Measurements from ENCODE around the gene SIGLEC6.

The SIGLEC6 gene

GRCh38 chr19:51529301-51529700, 2.2 kb downstream of the SIGLEC6 start:
- Histone ChIP-seq H3K79me2 (no peaks in the 10 kb centered on the region), H3K27me3 (ENCODE audit: control insufficient read depth, insufficient read depth, low read length) (no peaks in the 10 kb centered on the region)
- TF ChIP-seq CTCF (IDR thresholded peaks at IDR 0.05): no peak

DNA sequence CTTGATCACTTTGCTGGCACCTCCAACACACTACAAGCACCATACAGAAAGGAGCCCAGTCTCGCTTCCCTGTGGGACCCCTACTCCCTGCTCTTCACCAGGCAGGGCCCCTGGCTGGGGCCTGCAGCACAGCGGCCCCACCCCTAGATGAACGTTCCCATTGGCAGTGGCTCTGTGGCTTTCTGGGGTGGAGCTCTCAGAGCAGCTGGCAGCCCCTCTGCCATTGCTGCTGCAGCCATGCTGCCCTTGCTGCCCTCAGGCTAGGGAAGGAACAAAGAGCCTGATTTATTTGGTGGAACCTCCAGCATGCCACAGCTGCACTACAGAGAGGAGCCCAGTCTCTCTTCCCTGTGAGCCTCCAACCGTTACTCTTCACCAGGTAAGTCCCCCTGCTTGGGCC, 5.8 kb downstream of the SIGLEC6 start:
- no peak for TF ChIP-seq CTCF (IDR thresholded peaks at IDR 0.05)
- no peaks in the 10 kb centered on the region for H3K9me3 ChIP-seq (ENCODE audit: control insufficient read depth, low read length)
- H3K4me3 ChIP-seq (ENCODE audit: low read depth, low read length): no peak overlapping the region
- peak overlapping the region; percentile 45 for H2AFZ ChIP-seq
- no peak overlapping the region for H3K4me2 ChIP-seq (ENCODE audit: low read length)
- no peak overlapping the region for H3K27ac ChIP-seq
- H3K36me3 ChIP-seq (ENCODE audit: control insufficient read depth, insufficient read depth, low read length): no peaks in the 10 kb centered on the region
- H3K27me3 ChIP-seq (ENCODE audit: control insufficient read depth, insufficient read depth, low read length): no peaks in the 10 kb centered on the region
- H3K9ac ChIP-seq: no peak overlapping the region
- H3K4me1 ChIP-seq: no peaks in the 10 kb centered on the region
- no peaks in the 10 kb centered on the region for H3K79me2 ChIP-seq

More at GRCh38 chr19:51529301-51529700, 2.2 kb downstream of the SIGLEC6 start:
- no peak overlapping the region for H3K9ac ChIP-seq
- H2AFZ ChIP-seq: no peak overlapping the region
- no peaks in the 10 kb centered on the region for H3K36me3 ChIP-seq (ENCODE audit: control insufficient read depth, insufficient read depth, low read length)
- H3K4me3 ChIP-seq (ENCODE audit: low read depth, low read length): no peak overlapping the region
- H3K27ac ChIP-seq: no peak overlapping the region
- no peaks in the 10 kb centered on the region for H3K4me1 ChIP-seq
- H3K4me2 ChIP-seq (ENCODE audit: low read length): no peak overlapping the region
- no peaks in the 10 kb centered on the region for H3K9me3 ChIP-seq (ENCODE audit: control insufficient read depth, low read length)

DNA sequence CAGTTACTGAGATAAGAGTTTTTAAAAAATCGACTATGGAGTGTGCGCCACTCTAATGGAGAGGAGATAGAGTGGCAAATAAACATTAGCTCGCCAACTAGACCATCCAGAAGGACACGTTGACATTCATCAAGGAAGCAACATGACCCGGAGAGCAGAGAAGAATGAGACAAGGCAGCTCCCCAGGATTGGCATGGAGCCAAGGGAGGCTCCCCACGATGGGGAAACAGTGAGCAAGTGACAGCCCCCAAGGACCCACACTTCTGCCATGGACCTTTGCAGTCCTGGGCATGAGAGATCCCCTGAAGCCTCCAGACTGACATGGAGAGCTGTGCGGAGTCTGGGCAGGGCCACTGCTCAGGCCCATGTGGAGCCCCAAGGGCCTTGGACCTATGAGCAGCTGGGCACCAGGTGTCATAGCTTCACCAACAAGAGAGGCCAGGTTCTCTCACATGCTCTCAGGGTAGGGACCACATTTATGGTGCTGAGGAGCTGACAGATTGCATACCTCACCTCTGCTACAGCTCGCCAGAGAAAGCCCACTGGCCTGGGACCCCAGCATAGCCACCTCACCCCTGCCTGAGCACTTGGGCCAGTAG, 6.7 kb downstream of the SIGLEC6 start:
- Histone ChIP-seq H3K4me2 (ENCODE audit: low read length) (no peak overlapping the region), H3K9ac (no peak overlapping the region), H3K27ac (no peak overlapping the region), H3K4me3 (ENCODE audit: low read depth, low read length) (no peak overlapping the region), H3K4me1 (no peaks in the 10 kb centered on the region), H2AFZ (no peak overlapping the region), H3K79me2 (no peaks in the 10 kb centered on the region), H3K9me3 (ENCODE audit: control insufficient read depth, low read length) (no peaks in the 10 kb centered on the region), H3K27me3 (ENCODE audit: control insufficient read depth, insufficient read depth, low read length) (no peaks in the 10 kb centered on the region), H3K36me3 (ENCODE audit: control insufficient read depth, insufficient read depth, low read length) (no peaks in the 10 kb centered on the region)
- TF ChIP-seq CTCF (IDR thresholded peaks at IDR 0.05): no peak

DNA sequence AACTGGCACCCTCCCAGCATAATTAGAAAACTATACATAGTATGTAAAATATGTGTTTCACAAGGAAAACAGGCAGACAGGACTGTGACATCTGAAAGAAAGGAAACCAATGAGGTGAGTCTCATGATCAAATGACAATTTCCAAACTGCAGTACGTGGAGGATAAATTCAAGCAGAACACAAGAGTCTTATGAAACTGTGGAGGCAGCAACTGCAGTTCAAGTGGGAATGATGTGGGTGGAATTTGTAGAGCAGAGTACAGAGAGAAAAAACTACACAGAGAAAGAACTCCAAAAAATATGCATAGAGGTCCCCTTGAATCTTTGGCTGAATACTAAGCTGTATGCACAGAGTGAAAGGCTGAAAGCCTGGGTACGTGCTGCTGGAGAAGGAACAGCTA, 9.7 kb downstream of the SIGLEC6 start:
- no peaks in the 10 kb centered on the region for H3K27me3 ChIP-seq (ENCODE audit: control insufficient read depth, insufficient read depth, low read length)
- H3K9ac ChIP-seq: no peak overlapping the region
- H3K27ac ChIP-seq: no peak overlapping the region
- H3K4me3 ChIP-seq (ENCODE audit: low read depth, low read length): no peak overlapping the region
- H3K4me2 ChIP-seq (ENCODE audit: low read length): no peak overlapping the region
- H2AFZ ChIP-seq: no peak overlapping the region
- no peaks in the 10 kb centered on the region for H3K4me1 ChIP-seq
- H3K36me3 ChIP-seq (ENCODE audit: control insufficient read depth, insufficient read depth, low read length): no peaks in the 10 kb centered on the region
- no peak for TF ChIP-seq CTCF (IDR thresholded peaks at IDR 0.05)
- H3K9me3 ChIP-seq (ENCODE audit: control insufficient read depth, low read length): no peaks in the 10 kb centered on the region
- H3K79me2 ChIP-seq: no peaks in the 10 kb centered on the region

- Histone ChIP-seq H3K27me3 (ENCODE audit: control insufficient read depth, insufficient read depth, low read length) (no peaks in the 10 kb centered on the region), H3K9ac (no peak overlapping the region), H3K36me3 (ENCODE audit: control insufficient read depth, insufficient read depth, low read length) (no peaks in the 10 kb centered on the region), H3K4me2 (ENCODE audit: low read length) (no peak overlapping the region), H3K79me2 (no peaks in the 10 kb centered on the region), H3K4me3 (ENCODE audit: low read depth, low read length) (no peak overlapping the region), H2AFZ (no peak overlapping the region), H3K9me3 (ENCODE audit: control insufficient read depth, low read length) (no peaks in the 10 kb centered on the region), H3K4me1 (no peaks in the 10 kb centered on the region), H3K27ac (no peak overlapping the region)
- no peak for TF ChIP-seq CTCF (IDR thresholded peaks at IDR 0.05)
Observed at GRCh38 chr19:51521357-51521756, 10.1 kb downstream of the SIGLEC6 start.
